ENCODE measurements around the gene PRICKLE3.
A peak's percentile ranks its signal among the peaks of the same experiment; 100 is the strongest.
"Not testable (repeated sequence)": the region's sequence is repeated elsewhere in the genome, so short reads cannot be mapped to it uniquely, and the experiment has no call there.

Gene PRICKLE3

DNA sequence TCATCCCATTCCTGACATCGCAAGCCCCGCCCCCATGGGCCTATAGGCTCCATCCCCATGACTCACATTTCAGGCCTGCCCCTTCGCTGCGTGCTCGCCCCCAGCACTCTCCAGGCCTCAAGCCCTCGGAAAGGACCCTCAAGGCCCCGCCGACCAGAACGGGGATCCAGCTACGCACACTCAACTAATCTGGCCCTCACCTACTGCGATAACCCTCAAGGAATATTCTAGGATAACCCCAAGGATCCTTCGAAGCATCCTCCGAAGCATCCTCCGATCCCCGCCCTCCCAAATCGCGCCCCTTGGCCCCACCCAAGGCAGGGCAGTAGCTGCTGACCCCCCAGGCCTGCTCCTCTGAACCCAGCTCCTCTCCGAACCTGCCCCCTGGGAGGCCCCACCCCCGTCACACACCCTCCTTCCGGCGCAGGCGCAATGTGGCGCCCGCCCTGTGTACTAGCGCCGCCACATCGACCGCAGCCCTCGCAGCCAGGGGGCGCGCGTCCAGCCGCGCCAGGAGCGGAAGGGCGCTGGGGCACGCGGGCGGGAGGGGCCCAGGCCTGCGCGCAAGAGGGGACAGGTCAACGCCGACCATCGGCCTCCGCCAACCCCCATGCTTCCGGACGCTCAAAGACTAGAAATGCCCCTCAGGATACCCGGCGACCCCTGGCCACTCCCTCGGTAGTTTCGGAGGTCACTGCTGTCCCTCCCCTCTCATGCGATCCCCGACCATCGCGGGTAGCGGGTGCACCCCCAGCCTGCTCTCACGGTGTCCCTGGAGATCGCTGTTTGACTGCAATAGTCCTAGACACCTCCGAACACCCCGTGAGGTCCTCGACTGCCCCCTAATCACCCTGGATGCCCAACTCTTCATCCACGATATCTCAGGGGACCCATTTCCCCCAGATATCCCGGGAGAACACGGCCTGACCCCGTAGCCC is 30.0 kb downstream of the PRICKLE3 start:
- DNase-seq: peak; percentile 87

DNA sequence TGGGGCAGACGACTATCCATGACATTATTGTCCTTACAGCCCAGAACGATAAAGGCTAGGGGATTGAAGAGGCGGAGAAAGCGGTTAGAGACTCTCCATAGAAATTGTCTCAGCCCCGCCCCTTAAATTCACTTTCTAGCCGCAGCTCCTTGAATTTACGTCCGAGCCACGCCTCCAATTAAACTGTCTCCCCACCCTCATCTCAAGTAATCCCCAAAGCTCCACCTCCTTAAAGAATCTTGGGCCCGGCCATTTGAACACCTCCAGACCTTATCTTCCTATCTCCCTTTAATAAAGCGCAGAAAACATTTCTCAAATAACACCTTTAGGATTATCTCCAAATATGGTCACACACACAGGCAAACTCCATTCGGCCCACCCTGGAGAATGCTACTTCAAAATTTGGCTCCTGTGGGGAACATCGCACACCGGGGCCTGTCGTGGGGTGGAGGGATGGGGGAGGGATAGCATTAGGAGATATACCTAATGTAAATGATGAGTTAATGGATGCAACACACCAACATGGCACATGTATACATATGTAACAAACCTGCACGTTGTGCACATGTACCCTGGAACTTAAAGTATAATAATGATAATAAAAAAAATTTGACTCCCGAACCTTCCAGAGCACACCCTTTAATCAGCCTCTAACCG is 30.8 kb downstream of the PRICKLE3 start:
- no peak for DNase-seq

DNA sequence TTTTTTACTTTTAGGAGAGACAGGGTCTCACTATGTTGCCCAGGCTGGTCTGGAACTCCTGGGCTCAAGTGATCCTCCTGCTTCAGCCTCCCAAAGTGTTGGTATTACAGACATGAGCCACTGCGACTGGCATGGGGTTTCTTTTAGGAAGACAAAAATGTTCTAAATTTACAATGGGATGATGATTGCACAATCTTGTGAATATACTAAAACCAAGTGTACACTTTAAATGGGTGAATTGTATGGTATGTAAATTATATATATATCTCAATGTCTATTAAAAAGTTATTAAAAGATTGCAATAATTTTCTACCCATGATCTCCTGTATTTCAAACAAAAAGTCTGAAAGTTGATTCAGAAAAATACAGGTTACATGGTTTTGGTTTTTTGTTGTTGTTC is 32.7 kb downstream of the PRICKLE3 start:
- no peak for DNase-seq

DNA sequence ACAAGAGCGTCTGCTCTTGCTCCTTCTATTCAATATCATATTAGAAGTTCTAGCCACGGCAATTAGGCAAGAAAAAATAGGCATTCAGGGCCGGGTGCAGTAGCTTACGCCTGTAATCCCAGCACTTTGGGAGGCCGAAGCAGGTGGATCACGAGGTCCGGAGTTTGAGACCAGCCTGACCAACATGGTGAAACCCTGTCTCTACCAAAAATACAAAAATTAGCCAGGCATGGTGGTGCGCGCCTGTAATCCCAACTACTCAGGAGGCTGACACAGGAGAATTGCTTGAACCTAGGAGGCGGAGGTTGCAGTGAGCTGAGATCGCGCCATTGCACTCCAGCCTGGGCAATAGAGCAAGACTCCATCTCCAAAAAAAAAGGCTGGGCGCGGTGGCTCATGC is 36.9 kb downstream of the PRICKLE3 start:
- not testable (repeated sequence) for DNase-seq

DNA sequence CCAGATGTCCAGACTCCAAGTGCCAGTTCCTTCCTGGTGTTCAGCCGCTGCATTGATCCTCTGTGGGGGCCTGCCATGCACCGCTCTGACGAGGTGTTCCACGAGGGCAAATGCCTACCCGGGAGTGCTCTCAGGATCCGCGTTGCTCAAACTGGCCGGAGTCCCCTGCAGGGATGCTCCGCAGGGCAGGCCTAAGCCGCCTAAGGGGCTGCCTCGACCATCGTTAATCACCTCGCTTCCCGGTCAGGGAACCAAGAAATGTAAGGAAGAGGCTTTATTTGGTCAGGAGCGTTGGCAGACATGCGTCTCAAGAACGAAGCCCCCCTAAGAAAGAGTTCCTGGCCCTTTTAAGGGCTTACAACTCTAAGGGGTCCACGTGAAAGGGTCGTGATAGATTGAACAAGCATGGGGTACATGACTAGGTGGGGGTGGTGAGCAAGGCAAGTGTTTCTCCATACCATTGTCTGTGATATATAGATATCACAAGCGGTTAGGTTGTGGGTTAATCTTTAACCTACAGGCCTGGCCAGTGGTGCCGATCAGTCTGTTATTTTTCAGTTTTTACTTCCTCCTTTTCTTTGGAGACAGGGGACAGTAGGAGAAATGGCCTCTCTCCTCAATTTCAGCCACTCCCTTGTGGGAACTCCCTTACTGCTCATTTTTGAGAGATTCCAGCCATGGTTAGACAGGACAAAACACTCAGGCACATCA is 37.6 kb downstream of the PRICKLE3 start:
- DNase-seq: not testable (repeated sequence)

DNA sequence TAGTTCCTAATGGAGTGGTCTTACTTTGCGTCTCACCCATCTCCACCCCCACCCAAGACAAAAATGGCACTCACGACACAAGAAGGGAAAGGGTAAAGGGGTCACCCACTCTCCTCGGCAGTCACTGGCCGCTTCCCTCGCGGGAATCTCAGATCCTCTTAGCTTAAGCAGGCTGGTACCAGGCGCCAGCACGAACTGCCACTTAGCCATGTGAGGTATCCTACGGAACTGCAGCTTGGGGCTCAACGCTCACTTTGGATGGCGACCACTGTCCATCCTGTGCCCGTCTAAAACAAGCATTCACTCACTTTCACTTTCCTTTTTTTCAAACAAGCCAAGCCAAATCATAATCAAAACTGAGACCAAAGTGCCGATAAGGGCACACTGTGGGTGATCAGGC is 38.2 kb downstream of the PRICKLE3 start:
- DNase-seq: no peak

DNA sequence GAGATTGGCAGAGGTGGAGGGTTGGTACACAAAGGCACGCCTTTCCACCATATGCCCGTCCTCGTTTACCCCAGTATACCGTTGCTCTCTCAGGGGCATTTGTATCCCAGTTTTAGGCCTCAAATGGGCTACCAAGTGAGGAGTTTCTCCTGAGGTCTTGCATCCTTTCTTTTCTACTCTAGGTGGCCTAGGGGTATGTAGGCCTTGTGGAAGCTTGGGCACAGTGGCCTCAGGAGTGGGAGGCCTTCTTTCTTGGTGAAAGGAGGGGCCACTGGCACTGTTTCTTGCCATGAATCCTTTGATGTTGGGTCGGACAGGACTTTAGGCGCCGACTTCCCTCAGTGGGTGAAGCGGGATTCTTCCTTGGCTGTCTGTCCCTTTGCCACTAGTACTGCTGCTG is 38.9 kb downstream of the PRICKLE3 start:
- no peak for DNase-seq

DNA sequence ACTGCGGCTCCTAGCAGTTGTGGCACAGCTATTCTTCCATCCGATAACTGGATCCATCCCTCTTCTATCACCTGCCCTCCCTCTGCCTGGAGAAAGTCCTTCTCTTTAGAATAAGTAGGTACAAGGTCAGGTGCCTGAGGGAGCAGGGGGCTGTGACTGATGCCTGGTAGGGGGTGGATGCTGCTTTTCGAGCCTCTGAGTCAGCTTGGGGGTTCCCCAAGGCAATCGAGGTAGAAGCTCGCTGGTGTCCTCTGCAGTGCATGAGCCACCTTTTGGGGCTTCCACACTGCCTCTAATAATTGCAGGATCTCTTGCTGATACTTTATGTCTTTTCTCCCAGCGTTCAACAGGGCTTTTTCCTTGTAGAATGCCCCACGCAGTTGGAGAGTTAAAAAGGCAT is 43.0 kb downstream of the PRICKLE3 start:
- not testable (repeated sequence) for DNase-seq

DNA sequence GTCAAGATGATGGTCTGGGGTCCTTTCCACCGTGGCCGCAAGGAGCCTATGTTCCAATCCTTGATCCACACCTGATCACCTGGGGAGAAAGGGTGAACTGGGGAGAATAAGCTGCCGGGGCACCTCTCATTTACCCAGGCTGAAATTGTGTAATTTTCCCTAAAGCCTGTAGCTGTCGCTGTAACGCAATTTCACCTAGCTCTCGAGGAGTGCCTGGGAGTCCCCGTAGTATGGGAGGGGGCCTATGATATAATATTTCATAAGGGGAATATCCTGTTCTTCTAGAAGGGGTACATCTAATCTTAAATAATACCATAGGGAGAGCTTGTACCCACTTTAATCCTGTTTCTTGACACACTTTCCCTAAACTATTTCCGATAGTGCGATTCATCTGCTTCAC is 43.9 kb downstream of the PRICKLE3 start:
- DNase-seq: not testable (repeated sequence)

DNA sequence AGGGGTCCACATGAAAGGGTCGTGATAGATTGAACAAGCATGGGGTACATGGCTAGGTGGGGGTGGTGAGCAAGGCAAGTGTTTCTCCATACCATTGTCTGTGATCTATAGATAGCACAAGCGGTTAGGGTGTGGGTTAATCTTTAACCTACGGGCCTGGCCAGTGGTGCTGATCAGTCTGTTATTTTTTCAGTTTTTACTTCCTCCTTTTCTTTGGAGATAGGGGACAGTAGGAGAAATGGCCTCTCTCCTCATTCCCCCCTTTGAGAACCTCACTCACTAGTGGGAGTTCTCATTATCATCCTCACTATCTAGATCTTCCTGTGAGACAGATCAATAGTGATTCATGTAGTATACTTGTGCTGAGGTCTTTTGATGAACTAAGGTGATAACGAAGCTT is 46.5 kb downstream of the PRICKLE3 start:
- no peak for DNase-seq

DNA sequence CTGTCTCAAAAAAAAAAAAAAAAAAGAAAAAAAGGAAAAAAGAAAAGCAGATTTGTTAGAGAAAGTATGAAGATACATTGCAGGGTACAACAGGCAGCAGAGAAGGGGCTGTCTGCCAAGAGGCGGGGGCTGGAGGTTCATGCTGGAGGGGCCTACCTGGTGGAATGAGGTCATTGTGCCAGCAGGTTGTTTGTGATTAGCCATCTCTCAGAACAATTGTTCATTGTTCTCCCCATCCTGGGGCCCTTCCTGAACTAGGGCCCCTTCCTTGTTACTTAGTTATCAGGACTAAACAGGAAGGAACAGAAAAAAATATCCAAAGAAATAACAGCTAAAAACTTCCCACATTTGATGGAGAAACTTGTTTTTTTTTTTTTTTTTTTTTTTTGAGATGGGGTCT is 48.7 kb downstream of the PRICKLE3 start:
- DNase-seq: no peak

DNA sequence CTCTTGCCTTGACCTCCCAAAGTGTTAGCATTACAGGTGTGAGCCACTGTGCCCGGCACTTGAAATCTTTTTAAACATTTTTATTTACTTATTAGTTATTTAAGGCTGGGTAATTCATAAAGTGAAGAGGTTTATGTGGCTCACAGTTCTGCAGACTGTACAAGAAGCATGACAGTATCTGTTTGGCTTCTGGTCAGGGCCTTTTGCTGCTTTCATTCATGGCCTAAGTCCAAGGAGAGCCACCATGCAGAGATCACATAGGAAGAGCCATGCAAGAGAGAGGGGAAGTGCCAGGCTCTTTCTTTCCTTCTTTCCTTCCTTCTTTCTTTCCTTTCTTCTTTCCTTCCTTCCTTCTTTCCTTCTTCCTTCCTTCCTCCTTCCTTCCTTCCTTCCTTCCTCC is 52.4 kb downstream of the PRICKLE3 start:
- DNase-seq: no peak

DNA sequence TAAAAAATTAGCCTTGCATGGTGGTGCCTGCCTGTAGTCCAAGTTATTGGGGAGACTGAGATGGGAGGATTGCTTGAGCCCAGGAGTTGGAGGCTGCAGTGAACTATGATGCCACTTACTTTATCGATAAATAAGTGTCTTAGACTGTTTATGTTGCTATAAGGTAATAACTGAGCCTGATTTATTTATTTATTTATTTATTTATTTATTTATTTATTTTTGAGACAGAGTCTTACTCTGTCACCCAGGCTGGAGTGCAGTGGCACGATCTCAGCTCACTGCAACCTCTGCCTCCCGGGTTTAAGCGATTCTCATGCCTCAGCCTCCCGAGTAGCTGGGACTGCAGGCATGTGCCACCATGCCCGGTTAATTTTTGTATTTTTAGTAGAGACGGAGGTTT is 53.9 kb downstream of the PRICKLE3 start:
- DNase-seq: not testable (repeated sequence)

DNA sequence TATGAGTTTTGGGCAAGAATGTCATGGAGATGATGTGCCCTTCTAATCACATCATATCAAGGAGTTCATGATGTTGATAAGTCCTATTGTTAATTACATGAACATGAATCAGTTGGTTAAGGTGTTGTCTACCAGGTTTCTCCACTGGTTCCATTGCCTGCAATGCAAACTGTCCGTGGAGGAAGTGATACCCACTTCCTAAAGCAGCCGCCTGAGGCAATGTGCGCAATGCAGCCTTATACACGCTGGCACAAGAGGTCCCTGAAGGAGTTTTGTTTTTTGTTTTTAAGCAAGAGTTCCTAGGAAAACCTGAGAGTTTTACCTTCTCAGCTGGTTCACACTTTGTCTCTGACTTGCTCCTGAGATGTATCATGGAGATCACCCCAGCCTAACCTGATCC is 56.7 kb downstream of the PRICKLE3 start:
- no peak for DNase-seq

DNA sequence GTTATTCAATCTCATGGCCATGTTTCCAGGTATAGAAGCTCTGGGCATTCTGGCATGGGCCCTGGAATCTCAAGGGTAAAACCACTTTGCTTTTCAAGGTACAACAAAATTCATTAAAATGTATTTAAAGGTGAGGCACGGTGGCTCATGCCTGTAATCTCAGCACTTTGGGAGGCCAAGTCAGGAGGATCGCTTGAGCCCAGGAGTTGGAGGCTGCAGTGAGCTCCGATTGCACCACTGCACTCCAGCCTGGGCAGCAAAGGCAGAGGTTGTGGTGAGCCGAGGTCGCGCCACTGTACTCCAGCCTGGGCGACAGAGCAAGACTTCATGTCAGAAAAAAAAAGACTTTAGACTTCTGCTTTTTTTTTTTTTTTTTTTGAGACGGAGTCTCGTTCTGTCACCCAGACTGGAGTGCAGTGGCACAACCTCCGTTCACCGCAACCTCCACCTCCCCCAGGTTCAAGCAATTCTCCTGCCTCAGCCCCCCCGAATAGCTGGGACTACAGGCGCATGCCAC is 58.4 kb downstream of the PRICKLE3 start:
- DNase-seq: not testable (repeated sequence)
